Natural killer cell (primary cell): Measurements from ENCODE around the gene RASSF9. TPM values are rescaled to one million over a fixed set of nuclear protein-coding genes. Genes with fewer than 3 reads are reported as not detected.

Experiments
- ATAC-seq, 3 donors: fragments of 150-1000 bp in 2 of 3; fragments of 200-7000 bp in 1 of 3; cut with Tn5 transposase; 1 replicate in 1 of 3; 2 replicates in 2 of 3; pipeline ENCODE4 v1.10.0; 2021; ENCODE audit warnings: mild to moderate bottlenecking in 2 of 3, moderate library complexity in 2 of 3
- DNase-seq, 2 donors: peaks; one replicate each; pipeline versions ENCODE4 v3.0.0 to v3.0.0-alpha.2; 2013 to 2021; ENCODE audit warnings: mixed read lengths in 1 of 2
- H3K27ac ChIP-seq: one replicate; pipeline ENCODE4 v1.5.1; 2013; ENCODE audit warnings: mild to moderate bottlenecking, low read length
- H3K27me3 ChIP-seq: one replicate; pipeline ENCODE4 v1.6.1; 2013; ENCODE audit warnings: low read length; ENCODE audit not compliant: control insufficient read depth, insufficient read depth
- H3K36me3 ChIP-seq: one replicate; pipeline ENCODE4 v1.6.1; 2013; ENCODE audit warnings: low read length; ENCODE audit not compliant: control insufficient read depth, insufficient read depth
- H3K4me1 ChIP-seq: one replicate; pipeline ENCODE4 v1.6.1; 2013; ENCODE audit warnings: low read length; ENCODE audit not compliant: control insufficient read depth, insufficient read depth
- H3K4me3 ChIP-seq: one replicate; pipeline ENCODE4 v1.5.1; 2013; ENCODE audit warnings: low read length
- H3K9me3 ChIP-seq: one replicate; pipeline ENCODE4 v1.6.1; 2013; ENCODE audit warnings: low read length; ENCODE audit not compliant: control insufficient read depth, insufficient read depth
- H3K27ac Mint-ChIP-seq, 2 donors: one replicate each; pipeline ENCODE4 v1.8.0; 2022; ENCODE audit warnings: mild to moderate bottlenecking in 2 of 2, mixed read lengths in 2 of 2, moderate library complexity in 1 of 2
- H3K27me3 Mint-ChIP-seq, 2 donors: one replicate each; pipeline ENCODE4 v1.8.0; 2022; ENCODE audit warnings: low read depth in 2 of 2, mixed read lengths in 2 of 2
- H3K36me3 Mint-ChIP-seq: one replicate; pipeline ENCODE4 v1.8.0; 2022; ENCODE audit warnings: mixed read lengths
- H3K4me1 Mint-ChIP-seq, 2 donors: one replicate each; pipeline ENCODE4 v1.8.0; 2022; ENCODE audit warnings: mixed read lengths in 2 of 2
- H3K4me3 Mint-ChIP-seq: one replicate; pipeline ENCODE4 v1.8.0; 2022; ENCODE audit warnings: mild to moderate bottlenecking, moderate library complexity, mixed read lengths
- H3K9me3 Mint-ChIP-seq, 2 donors: one replicate each; pipeline ENCODE4 v1.8.0; 2022; ENCODE audit warnings: mixed read lengths in 2 of 2
- intact Hi-C: fragments of 100-400 bp; cut with micrococcal nuclease; formaldehyde crosslinking; loops from one replicate; pipeline ENCODE4 v1.14.2; 2022
- total RNA-seq, 4 donors: library from RNA; stranded (reverse); fragments of 120-200 nt in 1 of 4; gene quantifications; one replicate each; pipeline versions ENCODE4 v1.2.3 to v1.2.4, GENCODE V29; 2013 to 2022
- TF ChIP-seq, protein P1 (sequence below): fragments of 200-600 bp; IDR thresholded peaks from one replicate; pipeline ENCODE4 v1.8.0; 2022; ENCODE audit warnings: antibody characterized with exemption

RASSF9 gene
- total RNA-seq, 3 donors from 2014 or later (not counting 1 experiment from before 2014, with no cell fraction given): not detected

DNA sequence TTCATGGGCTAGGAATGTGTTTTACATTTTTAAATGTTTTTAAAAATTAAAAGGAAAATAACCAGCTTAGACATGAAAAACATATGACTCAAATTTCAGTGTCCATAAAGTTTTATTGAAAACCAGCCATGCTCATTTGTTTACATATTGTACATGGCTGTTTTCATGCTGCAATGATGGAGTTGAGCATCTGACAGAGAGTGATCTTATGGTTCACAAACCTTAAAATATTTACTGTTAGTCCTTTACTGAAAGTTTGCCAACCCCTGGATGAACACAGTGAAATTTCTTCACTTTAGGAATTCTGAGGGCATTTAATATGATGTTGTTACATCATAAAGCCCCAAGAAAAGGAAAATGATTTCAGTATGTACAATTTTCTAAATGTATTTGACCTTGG, 16.1 kb downstream of the RASSF9 start:
- no peaks in the 10 kb centered on the region for H3K36me3 ChIP-seq
- ATAC-seq (no peak), DNase-seq (no peak)
- Mint-ChIP-seq H3K9me3 (peaks cover 0 to 2% of the 10 kb centered on the region in 2 donors), H3K27ac (no peak overlapping the region), H3K4me3 (no peak overlapping the region), H3K36me3 (no peaks in the 10 kb centered on the region), H3K27me3 (no peaks in the 10 kb centered on the region), H3K4me1 (no peaks in the 10 kb centered on the region)
- TF ChIP-seq, protein P1, sequence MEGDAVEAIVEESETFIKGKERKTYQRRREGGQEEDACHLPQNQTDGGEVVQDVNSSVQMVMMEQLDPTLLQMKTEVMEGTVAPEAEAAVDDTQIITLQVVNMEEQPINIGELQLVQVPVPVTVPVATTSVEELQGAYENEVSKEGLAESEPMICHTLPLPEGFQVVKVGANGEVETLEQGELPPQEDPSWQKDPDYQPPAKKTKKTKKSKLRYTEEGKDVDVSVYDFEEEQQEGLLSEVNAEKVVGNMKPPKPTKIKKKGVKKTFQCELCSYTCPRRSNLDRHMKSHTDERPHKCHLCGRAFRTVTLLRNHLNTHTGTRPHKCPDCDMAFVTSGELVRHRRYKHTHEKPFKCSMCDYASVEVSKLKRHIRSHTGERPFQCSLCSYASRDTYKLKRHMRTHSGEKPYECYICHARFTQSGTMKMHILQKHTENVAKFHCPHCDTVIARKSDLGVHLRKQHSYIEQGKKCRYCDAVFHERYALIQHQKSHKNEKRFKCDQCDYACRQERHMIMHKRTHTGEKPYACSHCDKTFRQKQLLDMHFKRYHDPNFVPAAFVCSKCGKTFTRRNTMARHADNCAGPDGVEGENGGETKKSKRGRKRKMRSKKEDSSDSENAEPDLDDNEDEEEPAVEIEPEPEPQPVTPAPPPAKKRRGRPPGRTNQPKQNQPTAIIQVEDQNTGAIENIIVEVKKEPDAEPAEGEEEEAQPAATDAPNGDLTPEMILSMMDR: no peak
- no peaks in the 10 kb centered on the region for H3K4me1 ChIP-seq
- intact Hi-C loops: no loop called here
- no peaks in the 10 kb centered on the region for H3K27me3 ChIP-seq
- no peak overlapping the region for H3K27ac ChIP-seq
- H3K9me3 ChIP-seq: no peaks in the 10 kb centered on the region
- no peak overlapping the region for H3K4me3 ChIP-seq

DNA sequence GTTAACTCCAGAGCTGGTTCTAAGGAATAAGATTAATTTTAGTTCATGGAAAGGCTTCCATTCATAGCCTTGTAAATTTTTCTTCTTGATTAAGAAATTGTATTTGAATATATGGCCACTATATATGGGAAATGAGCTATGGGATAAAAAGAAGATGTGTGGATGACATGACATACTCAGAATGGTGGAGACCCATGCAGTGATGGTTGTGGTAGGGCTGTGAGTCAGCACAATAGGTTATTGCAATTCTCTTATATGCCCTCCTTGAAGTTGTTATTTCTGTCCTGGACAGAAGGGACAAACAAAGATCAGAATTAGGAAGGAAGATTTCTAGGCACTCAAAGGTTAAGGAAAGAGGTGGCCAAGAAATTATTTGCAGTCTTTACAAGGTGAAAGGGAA, 21.5 kb downstream of the RASSF9 start:
- Mint-ChIP-seq H3K36me3 (no peaks in the 10 kb centered on the region), H3K9me3 (peaks cover 0 to 2% of the 10 kb centered on the region in 2 donors), H3K4me3 (no peak overlapping the region), H3K27me3 (no peaks in the 10 kb centered on the region), H3K4me1 (no peaks in the 10 kb centered on the region), H3K27ac (no peak overlapping the region)
- Histone ChIP-seq H3K4me3 (no peak overlapping the region), H3K27ac (no peak overlapping the region), H3K9me3 (no peaks in the 10 kb centered on the region), H3K36me3 (no peaks in the 10 kb centered on the region), H3K27me3 (no peaks in the 10 kb centered on the region), H3K4me1 (no peaks in the 10 kb centered on the region)
- DNase-seq (no peak), ATAC-seq (no peak)
- intact Hi-C loops: no loop called here
- TF ChIP-seq, protein P1: no peak

DNA sequence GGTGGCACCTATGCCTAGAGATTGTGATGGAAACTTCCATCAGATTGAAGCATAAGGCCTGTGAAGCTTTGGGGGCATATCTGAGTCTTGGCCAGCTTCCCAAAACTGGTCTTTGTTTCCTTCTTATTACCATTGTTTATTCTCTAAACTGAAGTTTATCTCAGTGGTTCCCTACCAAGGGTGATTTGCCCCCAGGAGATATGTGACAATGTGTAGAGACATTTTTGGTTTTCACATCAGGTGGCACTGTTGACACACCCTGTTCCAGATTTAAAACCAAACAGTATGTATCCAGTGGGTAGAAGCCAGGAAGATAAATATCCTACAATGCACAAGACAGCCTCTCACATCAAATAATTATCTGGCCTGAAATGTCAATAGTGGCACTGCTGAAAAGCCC, 22.1 kb downstream of the RASSF9 start:
- intact Hi-C loops: no loop called here

DNA sequence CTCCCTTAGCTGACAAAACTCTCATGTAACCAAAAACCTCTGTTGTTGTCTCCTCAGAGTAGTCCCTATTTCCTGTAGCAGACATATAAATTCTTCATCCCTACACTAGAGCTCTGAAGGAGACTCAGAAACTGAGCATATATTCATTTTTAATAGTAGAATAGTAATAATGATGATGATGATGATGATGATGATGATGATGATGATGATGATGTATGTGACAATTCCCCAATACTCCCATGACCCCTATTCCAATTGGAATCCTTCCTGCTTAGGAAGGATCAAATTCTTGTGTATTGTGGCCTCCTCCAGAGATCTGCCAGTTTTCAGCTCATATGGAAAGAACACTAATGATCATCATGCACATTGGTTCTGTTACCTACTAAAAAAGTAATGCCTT, 26.7 kb downstream of the RASSF9 start:
- H3K4me1 Mint-ChIP-seq: no peaks in the 10 kb centered on the region
- intact Hi-C loops: no loop called here
- ATAC-seq: no peak
- no peaks in the 10 kb centered on the region for H3K36me3 Mint-ChIP-seq
- H3K9me3 ChIP-seq: no peaks in the 10 kb centered on the region
- no peaks in the 10 kb centered on the region for H3K9me3 Mint-ChIP-seq
- no peaks in the 10 kb centered on the region for H3K4me1 ChIP-seq
- no peak overlapping the region for H3K4me3 Mint-ChIP-seq
- DNase-seq: no peak
- TF ChIP-seq, protein P1: no peak
- H3K27me3 ChIP-seq: no peaks in the 10 kb centered on the region
- H3K27me3 Mint-ChIP-seq: no peaks in the 10 kb centered on the region
- H3K36me3 ChIP-seq: no peaks in the 10 kb centered on the region
- H3K4me3 ChIP-seq: no peak overlapping the region
- no peak overlapping the region for H3K27ac Mint-ChIP-seq
- H3K27ac ChIP-seq: no peak overlapping the region

More for the DNA sequence above, 22.1 kb downstream of the RASSF9 start:
- ATAC-seq (no peak), DNase-seq (no peak)
- H3K4me1 Mint-ChIP-seq: no peaks in the 10 kb centered on the region
- H3K27ac Mint-ChIP-seq: no peak overlapping the region
- no peak overlapping the region for H3K4me3 ChIP-seq
- H3K27me3 Mint-ChIP-seq: no peaks in the 10 kb centered on the region
- no peak overlapping the region for H3K27ac ChIP-seq
- no peaks in the 10 kb centered on the region for H3K36me3 Mint-ChIP-seq
- H3K4me1 ChIP-seq: no peaks in the 10 kb centered on the region
- H3K9me3 Mint-ChIP-seq: peaks cover 0 to 2% of the 10 kb centered on the region in 2 donors
- TF ChIP-seq, protein P1: no peak
- H3K27me3 ChIP-seq: no peaks in the 10 kb centered on the region
- no peak overlapping the region for H3K4me3 Mint-ChIP-seq
- no peaks in the 10 kb centered on the region for H3K9me3 ChIP-seq
- H3K36me3 ChIP-seq: no peaks in the 10 kb centered on the region
